ENCODE data around the gene MEIKIN.

MEIKIN gene

GRCh38 chr5:131773805-131774204 is 171.7 kb downstream of the MEIKIN start:
- no peak for DNase-seq (ENCODE audit: low read depth, low spot score)

GRCh38 chr5:131771692-131772091 is 173.8 kb downstream of the MEIKIN start:
- DNase-seq (ENCODE audit: low read depth, low spot score): no peak

- no peak for DNase-seq (ENCODE audit: low read depth, low spot score)
These were observed 175.5 kb downstream of the MEIKIN start for GRCh38 chr5:131769961-131770360.

- no peak for DNase-seq (ENCODE audit: low read depth, low spot score)
These were observed 176.1 kb downstream of the MEIKIN start for GRCh38 chr5:131769336-131769735.

GRCh38 chr5:131767891-131768290 is 177.6 kb downstream of the MEIKIN start:
- no peak for DNase-seq (ENCODE audit: low read depth, low spot score)

GRCh38 chr5:131766689-131767088 is 178.8 kb downstream of the MEIKIN start:
- DNase-seq (ENCODE audit: low read depth, low spot score): no peak

- no peak for DNase-seq (ENCODE audit: low read depth, low spot score)
These were observed 180.2 kb downstream of the MEIKIN start for GRCh38 chr5:131765261-131765660.

GRCh38 chr5:131763968-131764367 is 181.5 kb downstream of the MEIKIN start:
- DNase-seq (ENCODE audit: low read depth, low spot score): no peak

- no peak for DNase-seq (ENCODE audit: low read depth, low spot score)
These were observed 184.7 kb downstream of the MEIKIN start for GRCh38 chr5:131760793-131761192.

- DNase-seq (ENCODE audit: low read depth, low spot score): no peak
These were observed 185.8 kb downstream of the MEIKIN start for GRCh38 chr5:131759704-131760103.

GRCh38 chr5:131758520-131758900 is 187.0 kb downstream of the MEIKIN start:
- DNase-seq (ENCODE audit: low read depth, low spot score): no peak

- no peak for DNase-seq (ENCODE audit: low read depth, low spot score)
These were observed 187.5 kb downstream of the MEIKIN start for GRCh38 chr5:131757830-131758519.

Data from iPS DF 19.7 (cell line).